RWPE1 (cell line): ENCODE results near the gene SLC7A7.

Experiments used
- CTCF ChIA-PET: fragments of 350-600 bp; sonication (Branson Sonifier 250); formaldehyde crosslinking; extraction: SDS; loops from one replicate; lab custom pipeline; 2021; lab: Yijun Ruan, JAX
- POLR2A ChIA-PET: fragments of 400-600 bp; formaldehyde crosslinking; extraction: SDS; loops from one replicate; lab custom pipeline; 2020; ENCODE audit warnings: antibody characterized with exemption; ENCODE audit not compliant: low non-redundant PET; lab: Yijun Ruan, JAX
- DNase-seq: peaks from one replicate; pipeline ENCODE4 v3.0.0; 2012; ENCODE audit warnings: low spot score
- H3K27ac ChIP-seq: fragments of 450-650 bp; 2 replicates; pipeline ENCODE4 v1.5.1; 2017
- CTCF ChIP-seq: fragments of 450-650 bp; conservative IDR thresholded peaks from 2 replicates; pipeline ENCODE4 v1.5.1; 2017; ENCODE audit warnings: low read depth, mild to moderate bottlenecking

The SLC7A7 gene

DNA sequence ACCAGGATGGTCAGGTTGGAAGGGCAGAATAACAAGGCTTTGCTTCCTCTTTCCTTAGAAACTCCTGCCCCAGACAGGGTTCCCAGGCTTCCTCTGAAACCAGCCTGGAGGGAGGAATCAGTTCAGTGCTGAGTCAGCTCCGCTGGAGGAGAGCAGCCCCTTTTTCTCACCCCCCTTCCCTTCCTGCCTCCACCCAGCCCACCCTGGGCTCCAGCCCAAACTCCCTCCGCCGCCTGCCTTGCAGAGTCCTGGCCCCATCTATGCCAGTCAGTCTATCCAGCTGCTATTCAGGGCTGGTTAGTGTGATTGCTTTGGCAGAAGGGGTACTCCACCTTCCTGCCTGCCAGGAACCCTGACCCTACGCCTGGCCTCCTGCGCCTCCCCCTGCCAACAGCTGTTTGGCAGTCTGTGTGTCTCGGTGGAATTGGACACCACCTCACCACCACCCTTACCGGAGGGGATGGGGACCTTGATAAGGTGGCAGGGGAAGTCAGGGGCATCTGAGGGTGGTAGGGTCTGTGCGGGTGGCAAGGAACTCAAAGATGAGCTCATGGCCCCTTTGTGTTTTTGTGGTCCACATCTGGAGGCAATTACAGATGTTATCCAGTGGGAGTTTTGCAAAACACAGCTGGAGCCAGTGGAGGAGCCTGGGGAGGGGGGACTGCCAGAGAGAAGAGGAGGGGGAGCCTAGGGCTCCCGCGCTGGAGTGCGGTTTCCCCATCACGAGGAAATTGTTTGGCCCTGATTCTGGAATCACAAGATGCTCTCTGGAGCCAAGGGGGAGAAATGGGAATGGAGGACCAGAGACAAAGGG is 33.3 kb upstream of the SLC7A7 start:
- ChIA-PET CTCF (interaction anchor here (0.6 to 1.1 kb wide), 5 partner anchors 27 to 294 kb away, joined by 3 to 7 read pairs (median 3); no protein-coding TSS in a partner anchor), POLR2A (interaction anchor here (0.5 to 2.4 kb wide), 2 partner anchors 10 to 18 kb away, joined by 3 to 19 read pairs; no protein-coding TSS in a partner anchor)
- peak; percentile 33 for DNase-seq
- H3K27ac ChIP-seq: peak overlapping the region; percentile 99
- no peak for TF ChIP-seq CTCF

DNA sequence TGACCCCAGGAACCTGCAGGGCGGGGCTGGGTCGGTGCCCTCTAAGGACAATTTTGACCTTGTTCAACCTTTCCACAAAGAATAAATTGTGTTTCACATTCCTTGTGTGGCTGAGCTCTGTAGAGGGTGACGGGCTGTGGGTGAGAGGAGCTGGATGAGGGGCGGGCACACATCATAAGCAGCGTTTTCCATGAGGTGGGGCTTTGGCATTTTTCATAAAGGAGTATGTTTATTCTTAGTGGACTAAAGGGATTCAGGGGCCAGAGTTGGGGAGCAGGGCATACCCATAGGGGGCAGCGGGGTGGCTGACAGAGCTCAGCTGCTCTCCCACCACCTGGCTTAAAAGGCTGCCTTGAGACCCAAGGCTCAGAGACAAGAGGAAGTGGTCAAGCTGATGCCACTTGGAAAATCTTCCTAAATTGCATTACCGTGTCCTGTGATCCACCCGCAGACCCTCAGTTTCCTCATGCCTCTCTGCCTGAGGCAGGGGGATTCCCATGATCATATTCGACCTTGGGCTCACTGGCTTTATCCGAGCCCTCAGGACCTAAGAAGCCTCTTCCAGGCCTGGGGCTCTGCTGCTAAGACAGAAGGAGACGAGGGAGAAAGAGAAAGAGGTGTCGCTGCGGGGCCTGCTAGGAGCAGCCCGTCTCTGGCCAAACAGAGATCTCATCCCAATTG is 32.6 kb upstream of the SLC7A7 start:
- CTCF ChIA-PET: interaction anchor here (0.7 to 1.0 kb wide), 3 partner anchors 64 to 291 kb away, joined by 3 to 7 read pairs (median 4); no protein-coding TSS in a partner anchor
- POLR2A ChIA-PET: interaction anchor here (2.4 kb wide), 1 partner anchor 9 kb away, joined by 19 read pairs; no protein-coding TSS in a partner anchor
- TF ChIP-seq CTCF: no peak
- no peak for DNase-seq
- H3K27ac ChIP-seq: peak overlapping the region; percentile 99

- POLR2A ChIA-PET: no interaction called here
- CTCF ChIA-PET: interaction anchor here (0.5 to 0.7 kb wide), 2 partner anchors 70 to 195 kb away, joined by 3 to 4 read pairs; no protein-coding TSS in a partner anchor
- no peak for TF ChIP-seq CTCF
- H3K27ac ChIP-seq: peak overlapping the region; percentile 99
- DNase-seq: no peak
Measured at GRCh38 chr14:22846811-22847307, 31.6 kb upstream of the SLC7A7 start.

DNA sequence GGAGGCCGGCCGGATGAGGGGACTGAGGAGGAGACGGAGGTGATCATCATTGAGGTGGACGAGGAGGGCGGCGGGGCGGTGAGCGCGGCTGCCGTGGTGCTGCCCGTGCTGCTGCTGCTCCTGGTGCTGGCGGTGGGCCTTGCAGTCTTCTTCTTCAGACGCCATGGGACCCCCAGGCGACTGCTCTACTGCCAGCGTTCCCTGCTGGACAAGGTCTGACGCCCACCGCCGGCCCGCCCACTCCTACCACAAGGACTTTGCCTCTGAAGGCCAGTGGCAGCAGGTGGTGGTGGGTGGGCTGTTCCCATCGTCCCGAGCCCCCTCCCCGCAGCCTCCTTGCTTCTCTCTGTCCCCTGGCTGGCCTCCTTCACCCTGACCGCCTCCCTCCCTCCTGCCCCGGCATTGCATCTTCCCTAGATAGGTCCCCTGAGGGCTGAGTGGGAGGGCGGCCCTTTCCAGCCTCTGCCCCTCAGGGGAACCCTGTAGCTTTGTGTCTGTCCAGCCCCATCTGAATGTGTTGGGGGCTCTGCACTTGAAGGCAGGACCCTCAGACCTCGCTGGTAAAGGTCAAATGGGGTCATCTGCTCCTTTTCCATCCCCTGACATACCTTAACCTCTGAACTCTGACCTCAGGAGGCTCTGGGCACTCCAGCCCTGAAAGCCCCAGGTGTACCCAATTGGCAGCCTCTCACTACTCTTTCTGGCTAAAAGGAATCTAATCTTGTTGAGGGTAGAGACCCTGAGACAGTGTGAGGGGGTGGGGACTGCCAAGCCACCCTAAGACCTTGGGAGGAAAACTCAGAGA is 30.8 kb upstream of the SLC7A7 start:
- no peak for DNase-seq
- ChIA-PET CTCF (interaction anchor here (0.7 kb wide), 1 partner anchor 69 kb away, joined by 3 read pairs; no protein-coding TSS in a partner anchor), POLR2A (no interaction called here)
- H3K27ac ChIP-seq: peak overlapping the region; percentile 99
- TF ChIP-seq CTCF: no peak

DNA sequence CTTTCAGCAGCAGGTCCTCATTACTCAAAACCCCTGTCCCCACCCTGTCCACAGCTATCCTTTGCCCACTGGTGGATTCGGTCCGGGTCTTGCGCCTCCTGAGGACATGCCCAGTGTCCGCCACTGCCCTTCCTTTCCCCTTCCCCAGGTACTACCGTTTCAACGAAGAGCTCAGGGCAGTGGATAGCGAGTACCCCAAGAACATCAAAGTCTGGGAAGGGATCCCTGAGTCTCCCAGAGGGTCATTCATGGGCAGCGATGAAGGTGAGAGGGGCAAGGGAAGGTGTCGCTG is 29.8 kb upstream of the SLC7A7 start:
- peak overlapping the region; percentile 99 for H3K27ac ChIP-seq
- ChIA-PET CTCF (interaction anchor here (0.6 kb wide), 1 partner anchor 274 kb away, joined by 7 read pairs; no protein-coding TSS in a partner anchor), POLR2A (no interaction called here)

More for the DNA sequence above, 29.8 kb upstream of the SLC7A7 start:
- no peak for DNase-seq
- TF ChIP-seq CTCF: no peak
